Left cardiac atrium (tissue), 4 donors: ENCODE measurements around the gene ZNF132. TPM values are rescaled to one million over a fixed set of nuclear protein-coding genes. Genes with fewer than 3 reads are reported as not detected.
"Not testable (repeated sequence)": the region's sequence is repeated elsewhere in the genome, so short reads cannot be mapped to it uniquely, and the experiment has no call there.

Experiments used
- ATAC-seq, 2 donors: fragments of 200-7000 bp; cut with Tn5 transposase; one replicate each; pipeline ENCODE4 v1.9.1; 2020; ENCODE audit warnings: mild to moderate bottlenecking in 2 of 2, moderate library complexity in 2 of 2
- DNase-seq: peaks from one replicate; pipeline ENCODE4 v3.0.0-alpha.2; 2020
- intact Hi-C, 2 donors: fragments of 100-400 bp; cut with DNase I; formaldehyde crosslinking; loops; one replicate each; pipeline versions ENCODE4 v1.14.1 to v1.15.1; 2022 to 2023
- long read RNA-seq: library from polyadenylated mRNA; unstranded; transcript quantifications from one replicate; pipeline ENCODE4 v2.0.0, GENCODE V29; 2021
- total RNA-seq, 2 donors: library from RNA; stranded (reverse); fragmentation: NEBNext Ultra II Directional; extraction: Animal tissue kit (Norgen Biotek cat#: 25700); gene quantifications; one replicate each; pipeline ENCODE4 v1.2.1, GENCODE V29; 2021
- donor health status: DM: no; HTN: yes; CAD: no.
- donor health status: DM: no; HTN: yes; CAD: no; lungs with severe emphysema.
- donor health status: DM: yes; HTN: yes; CAD: no.
- donor health status: Dilated cardiomyopathy.

The ZNF132 gene
- 1 to 10 TPM; 4.7 to 7.3 TPM for total RNA-seq
- long read RNA-seq, partial matches to known transcripts = 0 of 3 reads
- long read RNA-seq, other reads (novel, unspliced or antisense) = 0 of 3 reads

DNA sequence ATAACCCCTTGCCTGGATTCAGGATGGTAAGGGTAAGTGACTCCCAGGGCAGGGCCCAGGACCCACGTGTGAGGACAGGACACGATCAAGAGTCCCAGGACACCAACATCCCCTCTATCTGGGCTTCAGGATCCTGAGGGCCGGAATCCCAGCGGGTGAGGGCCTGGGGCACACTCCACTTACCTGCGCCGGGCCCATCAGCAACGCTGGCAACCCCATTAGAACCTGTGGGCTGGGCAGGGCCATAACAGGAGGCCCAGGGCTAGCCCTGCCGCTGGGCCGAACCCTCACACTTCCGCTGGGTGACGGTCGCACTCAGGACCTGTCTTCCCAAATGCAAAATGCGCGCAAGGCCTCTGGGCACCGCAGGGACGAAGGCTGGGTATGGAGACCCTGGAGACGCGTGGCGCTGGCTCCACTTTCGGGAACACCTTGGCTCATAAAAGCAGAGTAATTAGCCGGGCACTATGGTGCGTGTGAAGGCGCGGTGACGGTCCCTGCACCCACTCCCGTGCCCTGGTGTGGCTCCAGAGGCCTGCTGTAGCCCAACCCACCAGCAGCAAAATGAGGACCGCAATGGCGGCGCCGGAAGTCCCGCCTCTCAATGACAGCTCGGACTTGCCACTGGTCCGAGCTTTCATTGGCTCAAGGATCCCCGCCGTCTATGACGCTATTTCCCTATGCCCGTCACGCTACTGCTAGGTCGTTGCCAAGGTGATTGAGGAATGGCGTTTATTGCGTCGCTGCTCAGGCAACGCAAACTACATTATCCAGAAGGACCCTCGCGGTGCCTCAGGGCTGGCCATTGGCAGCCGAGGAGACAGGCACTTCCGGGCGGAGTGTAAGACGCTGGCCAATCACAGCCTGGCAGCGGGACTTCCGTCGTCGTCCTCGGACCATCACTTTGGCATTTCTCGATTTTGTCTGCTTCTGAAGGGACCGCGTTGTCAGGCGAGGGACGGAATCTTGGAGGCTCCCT, at the start of gene ZNF132:
TSS of gene ZNF132 (minus strand) at position 578 of the 979 bp plus-strand sequence. CDS start at position 246, 332 bp downstream.
- DNase-seq (peak; percentile 98), ATAC-seq (peak; percentile 99)
- intact Hi-C loops = no loop called here

DNA sequence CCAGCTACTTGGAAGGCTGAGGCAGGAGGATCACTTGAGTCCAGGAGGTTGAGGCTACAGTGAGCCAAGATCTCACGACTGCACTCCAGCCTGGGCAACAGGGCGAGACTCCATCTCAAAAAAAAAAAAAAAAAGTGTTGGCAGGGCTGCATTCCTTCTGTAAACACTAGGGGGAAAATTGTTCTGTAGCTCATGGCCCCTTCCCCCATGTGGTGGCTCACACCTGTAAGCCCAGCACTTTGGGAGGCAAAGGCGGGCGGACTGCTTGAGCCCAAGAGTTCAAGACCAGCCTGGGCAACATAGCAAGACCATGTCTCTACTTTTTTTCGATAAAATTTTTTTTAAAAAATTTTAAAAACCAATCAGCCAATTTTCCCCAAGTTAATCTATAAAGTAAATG, 44.4 kb upstream of the ZNF132 start:
- DNase-seq, ATAC-seq, intact Hi-C loops: not testable (repeated sequence)

DNA sequence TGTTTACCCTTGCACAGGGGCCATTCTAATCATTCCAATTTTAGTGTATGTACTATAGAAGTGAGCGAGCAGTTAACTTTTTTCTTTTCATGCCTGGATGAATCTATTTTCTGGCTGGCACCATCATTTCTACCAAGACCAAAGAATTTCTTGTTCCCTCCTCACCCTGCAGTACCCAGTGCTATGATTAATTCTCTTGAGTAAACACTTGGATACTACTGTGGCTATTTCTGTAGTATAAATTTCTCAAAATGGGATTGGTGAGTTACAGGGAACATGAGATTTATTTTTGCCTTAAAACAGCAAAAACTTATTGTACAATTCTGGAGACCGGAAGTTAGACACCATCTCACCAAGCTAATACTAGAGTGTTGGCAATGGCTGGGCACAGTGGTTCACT, 43.8 kb upstream of the ZNF132 start:
- no peak for ATAC-seq
- intact Hi-C loops = no loop called here
- no peak for DNase-seq

DNA sequence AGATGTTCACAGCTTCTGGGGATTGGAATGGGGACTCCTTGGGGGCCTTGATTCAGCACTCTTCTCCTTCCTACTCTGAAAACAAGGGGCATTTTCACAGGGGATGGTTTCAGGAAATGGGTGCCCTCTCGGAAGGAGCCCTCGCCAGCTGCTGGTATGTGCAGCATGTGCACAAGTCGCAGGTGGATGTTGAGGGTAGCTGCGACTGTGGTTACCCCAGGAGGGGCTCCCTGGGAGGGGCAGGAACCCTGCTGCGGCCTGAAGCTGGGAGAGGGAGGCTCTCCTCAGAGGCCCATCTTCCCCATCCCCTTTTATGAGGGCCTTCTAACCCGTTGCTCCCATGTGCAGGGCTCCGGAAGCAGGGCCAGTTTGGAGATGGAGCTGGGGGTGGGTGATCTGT, 42.4 kb upstream of the ZNF132 start:
- ATAC-seq (no peak), DNase-seq (no peak)
- intact Hi-C loops = no loop called here

DNA sequence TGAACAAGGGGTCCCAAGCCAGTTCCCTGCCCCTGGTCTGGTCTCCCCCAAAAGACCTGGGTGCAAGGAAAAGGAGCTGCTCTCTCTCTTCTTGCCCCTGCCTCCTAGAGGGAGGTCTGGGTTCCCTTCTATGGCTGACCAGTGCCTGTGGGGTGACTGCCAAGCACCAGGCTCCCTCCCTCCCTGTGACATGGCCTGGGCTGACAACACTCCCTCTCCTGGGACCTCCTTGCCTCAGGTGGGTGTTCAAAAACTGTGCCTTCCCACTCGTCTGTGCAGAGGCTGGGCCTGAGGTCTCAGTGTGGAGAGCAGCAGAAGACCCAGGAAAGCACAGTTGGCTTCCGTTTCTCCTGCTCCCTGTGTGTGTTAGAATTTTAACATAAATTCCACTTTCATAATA, 40.9 kb upstream of the ZNF132 start:
- DNase-seq (no peak), ATAC-seq (no peak)
- intact Hi-C loops = no loop called here

DNA sequence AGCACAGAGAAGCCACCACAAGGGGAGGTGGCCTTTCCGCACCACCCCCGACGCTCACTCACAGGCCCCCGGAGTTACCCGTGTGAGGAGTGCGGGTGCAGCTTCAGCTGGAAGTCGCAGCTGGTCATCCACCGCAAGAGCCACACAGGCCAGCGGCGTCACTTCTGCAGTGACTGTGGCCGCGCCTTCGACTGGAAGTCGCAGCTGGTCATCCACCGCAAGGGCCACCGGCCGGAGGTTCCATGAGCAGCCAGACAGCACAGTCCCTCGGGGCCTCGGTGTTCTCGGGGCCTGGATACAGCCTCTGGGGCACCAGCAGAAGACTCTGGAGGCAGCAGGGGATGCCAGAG, 40.5 kb upstream of the ZNF132 start:
- ATAC-seq = no peak
- DNase-seq = no peak
- intact Hi-C loops = no loop called here

DNA sequence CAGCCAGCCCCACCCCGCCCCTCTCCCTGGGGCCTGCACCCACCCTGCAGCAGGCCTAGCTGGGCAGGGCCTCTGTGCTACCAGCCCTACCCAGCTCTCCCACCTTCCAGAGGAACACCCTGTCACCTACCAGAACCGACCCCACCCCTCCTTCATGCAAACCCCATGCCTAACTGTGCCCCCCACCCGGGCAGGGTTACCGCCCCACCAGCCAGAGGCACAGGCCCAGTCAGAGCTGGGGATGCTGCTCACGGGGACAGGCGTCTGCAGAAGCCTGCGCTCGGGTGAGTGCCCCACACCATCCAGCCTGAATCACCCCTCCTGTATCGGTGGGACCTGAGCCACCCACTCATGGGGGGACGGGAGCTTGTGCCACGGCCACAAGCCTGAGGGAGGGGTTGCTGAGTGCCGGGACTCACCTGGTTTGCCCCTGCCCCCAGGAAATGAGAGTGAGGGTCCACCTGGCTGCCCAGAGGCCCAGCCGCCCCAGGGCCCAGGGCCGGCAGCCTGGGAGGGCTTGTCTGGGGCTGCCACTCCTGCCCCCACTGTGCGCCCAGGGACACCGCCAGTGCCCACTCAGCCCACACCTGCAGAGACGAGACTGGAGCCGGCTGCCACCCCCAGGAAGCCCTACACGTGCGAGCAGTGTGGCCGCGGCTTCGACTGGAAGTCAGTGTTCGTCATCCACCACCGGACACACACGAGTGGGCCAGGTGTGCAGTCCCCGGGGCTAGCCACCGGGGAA, 40.0 kb upstream of the ZNF132 start:
- intact Hi-C loops = no loop called here
- ATAC-seq (no peak), DNase-seq (no peak)

DNA sequence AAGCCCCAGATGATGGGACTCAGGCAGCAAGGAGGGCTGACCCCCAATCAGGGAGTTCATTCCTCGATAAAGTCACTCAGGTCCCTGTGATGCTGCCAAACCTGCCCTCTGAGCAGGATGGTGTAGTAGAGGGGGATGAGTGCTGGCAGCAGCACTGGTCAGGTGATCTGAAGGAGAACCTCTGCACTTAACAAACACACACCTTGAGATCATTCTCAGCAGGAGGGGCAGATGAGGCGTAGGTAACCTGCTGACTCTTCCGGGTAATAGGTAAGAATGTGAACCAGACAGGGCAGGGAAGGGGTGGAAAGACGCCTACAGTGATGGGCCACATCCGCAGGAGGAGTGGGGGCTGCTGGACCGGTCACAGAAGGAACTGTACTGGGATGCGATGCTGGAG, 39.4 kb upstream of the ZNF132 start:
- ATAC-seq (no peak), DNase-seq (no peak)
- intact Hi-C loops = no loop called here

DNA sequence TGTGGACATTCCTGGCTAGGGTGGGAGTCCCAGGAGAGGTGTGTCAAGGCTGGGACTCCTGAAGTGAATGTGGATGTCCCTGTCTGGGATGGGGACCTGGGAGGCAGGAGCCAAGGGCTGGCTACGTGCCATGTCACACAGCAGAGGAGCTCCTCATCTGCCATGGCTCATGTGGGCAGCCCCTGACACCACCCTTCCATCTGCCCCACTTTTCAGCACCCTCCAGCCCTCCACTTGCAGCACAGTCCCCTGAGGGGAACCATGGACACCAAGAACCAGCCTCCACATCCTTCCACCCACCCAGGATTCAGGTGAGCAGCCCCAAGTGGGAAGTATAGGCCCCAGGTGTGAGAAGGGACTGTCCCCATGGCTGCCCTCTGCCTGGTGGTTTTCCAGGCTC, 37.9 kb upstream of the ZNF132 start:
- DNase-seq = no peak

DNA sequence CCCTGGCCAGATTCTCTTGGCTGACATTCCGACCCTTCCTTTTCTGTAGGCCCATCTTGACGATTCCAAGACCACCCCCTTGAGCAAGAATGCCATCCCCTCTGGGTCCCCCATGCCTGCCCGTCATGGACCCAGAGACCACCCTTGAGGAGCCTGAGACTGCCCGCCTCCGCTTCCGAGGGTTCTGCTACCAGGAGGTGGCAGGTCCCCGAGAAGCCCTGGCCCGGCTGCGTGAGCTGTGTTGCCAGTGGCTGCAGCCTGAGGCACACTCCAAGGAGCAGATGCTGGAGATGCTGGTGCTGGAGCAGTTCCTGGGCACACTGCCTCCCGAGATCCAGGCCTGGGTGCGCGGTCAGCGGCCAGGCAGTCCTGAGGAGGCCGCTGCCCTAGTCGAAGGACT, 37.2 kb upstream of the ZNF132 start:
- no peak for ATAC-seq
- intact Hi-C loops = no loop called here
- no peak for DNase-seq

More for the DNA sequence above, 37.9 kb upstream of the ZNF132 start:
- intact Hi-C loops = no loop called here
- ATAC-seq = no peak

DNA sequence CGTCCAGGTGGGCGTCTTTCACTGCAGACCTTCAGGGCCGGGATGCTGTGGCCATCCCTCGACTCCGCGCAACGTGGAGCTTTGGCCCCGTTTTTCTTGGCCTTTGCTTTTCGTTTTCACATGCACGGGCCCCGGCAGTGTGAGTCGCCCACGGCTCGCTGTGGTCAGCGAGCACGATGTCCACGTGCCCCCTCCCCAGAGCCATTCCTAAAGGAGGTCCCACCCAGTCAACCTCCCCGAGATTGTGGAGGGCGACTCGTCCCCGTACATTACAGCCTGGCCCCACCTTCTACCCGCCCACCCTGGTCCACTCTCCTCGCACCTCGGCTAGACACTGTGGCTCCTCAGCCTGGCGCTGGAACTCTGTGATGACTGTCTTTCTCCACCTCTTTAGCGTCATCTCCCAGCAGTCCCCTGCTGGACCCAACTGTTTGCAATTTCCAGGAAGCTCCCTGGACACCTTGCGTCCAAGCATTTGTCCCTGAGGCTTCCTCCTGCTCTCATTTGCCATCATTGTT, 36.6 kb upstream of the ZNF132 start:
- intact Hi-C loops = no loop called here
- peak in 1 of 2 donors; percentile 3 for ATAC-seq
- DNase-seq = peak; percentile 61

DNA sequence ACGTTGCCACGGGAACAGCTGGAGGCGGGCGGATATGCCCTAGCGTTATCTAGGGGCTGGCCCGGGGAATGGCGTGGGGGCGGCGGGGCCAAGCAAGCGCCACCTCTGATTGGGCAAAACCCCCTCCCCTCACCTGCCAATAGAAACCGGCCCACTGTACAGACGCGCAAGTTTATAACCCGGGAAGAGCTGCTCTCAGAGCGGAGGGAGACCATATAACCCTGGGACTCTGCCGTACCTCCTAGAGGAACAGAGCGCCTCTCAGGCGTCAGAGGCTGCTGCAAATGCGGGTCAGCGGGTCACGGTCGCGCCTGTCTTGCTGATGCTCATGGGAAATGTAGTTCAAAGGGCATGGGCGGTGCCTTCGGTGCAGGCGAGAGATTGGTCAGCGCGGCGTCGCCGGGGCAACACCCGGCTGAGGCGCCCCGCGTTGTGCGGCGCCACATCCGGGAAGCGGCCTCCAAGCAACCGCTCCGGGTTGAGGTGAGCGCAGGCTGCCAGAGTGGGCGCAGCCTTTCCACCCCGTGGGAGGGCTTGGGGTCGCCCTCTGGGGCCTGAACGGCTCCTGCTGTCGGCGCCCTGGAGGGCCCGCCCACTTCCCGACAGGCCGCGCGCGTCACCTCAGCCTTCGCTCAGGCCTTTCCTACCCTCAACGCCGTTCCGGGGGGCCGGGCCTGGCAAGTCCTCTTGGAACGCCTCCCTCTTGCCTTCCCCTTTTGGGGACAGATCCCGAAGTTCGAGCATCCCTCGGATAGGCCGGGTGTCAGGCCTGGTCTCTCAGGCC, 36.0 kb upstream of the ZNF132 start, which contains the start of gene ZNF446:
TSS of gene ZNF446 (plus strand) at position 639 of the 784 bp plus-strand sequence. CDS start 867 bp downstream, outside the sequence.
- DNase-seq = peak; percentile 97
- intact Hi-C loops = no loop called here
- peak; percentile 95 for ATAC-seq

DNA sequence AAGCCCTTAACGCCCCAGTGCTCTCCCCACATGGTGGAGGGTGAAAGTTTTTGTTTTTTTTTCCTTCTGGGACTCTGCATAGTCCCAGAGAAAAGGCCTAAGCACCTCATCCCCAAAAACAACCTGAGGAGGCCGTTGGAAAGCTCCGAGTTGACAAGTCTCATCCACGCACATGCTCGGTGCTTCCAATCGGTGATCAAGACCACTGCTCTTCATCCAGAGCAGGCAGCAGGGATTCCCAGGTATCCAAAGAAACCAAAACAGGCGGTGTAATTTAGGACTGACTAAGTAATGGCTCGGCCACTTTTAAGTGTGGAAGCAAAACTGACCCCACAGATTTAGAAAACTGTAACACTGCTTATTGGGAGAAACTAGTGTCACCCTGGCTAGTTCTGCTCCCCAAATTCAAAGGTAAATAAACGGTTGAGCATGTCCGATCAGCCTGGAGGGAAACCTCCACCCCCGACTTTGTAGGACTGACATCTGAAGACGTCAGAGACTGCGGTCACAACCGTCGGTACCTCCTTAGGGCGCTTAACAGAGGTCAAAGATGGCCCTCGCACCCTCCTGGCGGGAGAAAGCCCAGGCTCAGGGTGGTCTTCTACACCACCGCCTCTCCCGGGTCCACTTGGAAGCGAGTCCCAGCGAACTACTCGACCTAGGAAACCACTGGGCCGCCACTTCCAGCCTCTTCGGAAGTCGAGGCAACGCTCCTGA, 35.2 kb upstream of the ZNF132 start:
- intact Hi-C loops = no loop called here
- ATAC-seq = no peak
- no peak for DNase-seq

DNA sequence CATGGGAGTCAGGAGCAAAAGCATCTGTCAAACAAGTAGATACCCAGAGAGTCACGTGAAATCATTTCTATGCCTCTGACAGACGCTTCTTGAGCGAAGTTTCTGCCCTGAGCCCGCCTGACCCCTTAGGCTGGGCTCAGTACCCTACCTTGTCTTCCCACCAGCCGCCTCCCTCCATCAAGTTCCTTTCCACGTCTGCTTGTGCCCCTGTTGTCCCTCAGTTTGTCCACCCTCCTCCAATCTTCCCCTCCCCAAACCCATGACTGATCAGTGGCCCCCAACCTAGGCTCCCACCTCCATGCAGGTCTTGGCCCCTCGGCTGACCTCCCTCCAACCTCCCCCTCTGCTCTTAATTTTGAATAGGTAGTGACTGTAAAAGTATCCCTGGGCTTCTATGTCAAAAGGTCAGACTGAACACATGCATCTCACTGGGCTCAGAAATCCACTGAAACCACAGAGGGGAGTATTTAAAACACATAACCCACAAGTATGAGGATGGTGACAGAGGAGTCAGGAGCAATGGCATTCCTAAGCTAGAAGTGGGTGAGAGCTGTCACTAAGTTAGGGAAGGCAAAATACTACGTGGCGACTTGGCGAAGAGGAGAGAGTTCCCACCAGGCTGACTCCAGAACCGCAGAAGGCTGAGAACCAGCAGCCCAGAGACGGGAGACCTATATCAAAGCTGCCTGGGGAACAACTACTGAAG, 34.5 kb upstream of the ZNF132 start:
- intact Hi-C loops = no loop called here
- ATAC-seq = no peak

DNA sequence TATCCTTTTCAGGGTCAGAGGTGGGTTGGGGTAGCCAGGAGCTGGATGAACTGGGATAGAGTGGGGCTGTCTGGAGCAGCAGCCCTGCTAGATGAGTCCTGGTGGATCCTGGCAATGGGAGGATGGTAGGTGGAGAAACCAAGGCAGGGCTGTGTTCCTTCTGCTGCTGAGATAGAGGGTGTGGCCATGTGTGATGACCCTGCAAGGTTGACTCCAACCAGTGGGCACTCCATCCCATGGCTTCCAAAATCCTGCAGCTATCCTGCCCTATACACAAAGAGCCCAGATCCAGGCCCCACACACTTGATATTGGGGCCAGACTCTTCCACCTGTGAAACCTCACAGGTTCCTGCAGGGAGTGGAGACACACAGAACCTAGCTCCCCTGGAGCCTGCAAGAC, 33.8 kb upstream of the ZNF132 start:
- intact Hi-C loops = no loop called here
- no peak for DNase-seq
- no peak for ATAC-seq

More for the DNA sequence above, 34.5 kb upstream of the ZNF132 start:
- DNase-seq = no peak

DNA sequence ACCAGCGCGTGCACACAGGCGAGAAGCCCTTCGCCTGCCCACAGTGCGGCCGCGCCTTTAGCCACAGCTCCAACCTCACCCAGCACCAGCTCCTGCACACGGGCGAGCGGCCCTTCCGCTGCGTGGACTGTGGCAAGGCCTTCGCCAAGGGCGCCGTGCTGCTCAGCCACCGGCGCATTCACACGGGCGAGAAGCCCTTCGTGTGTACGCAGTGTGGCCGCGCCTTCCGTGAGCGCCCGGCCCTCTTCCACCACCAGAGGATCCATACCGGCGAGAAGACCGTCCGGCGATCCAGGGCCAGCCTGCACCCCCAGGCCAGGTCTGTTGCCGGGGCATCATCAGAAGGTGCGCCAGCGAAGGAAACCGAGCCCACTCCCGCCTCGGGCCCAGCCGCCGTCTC, 31.8 kb upstream of the ZNF132 start:
- DNase-seq (no peak), ATAC-seq (no peak)
- intact Hi-C loops = no loop called here

DNA sequence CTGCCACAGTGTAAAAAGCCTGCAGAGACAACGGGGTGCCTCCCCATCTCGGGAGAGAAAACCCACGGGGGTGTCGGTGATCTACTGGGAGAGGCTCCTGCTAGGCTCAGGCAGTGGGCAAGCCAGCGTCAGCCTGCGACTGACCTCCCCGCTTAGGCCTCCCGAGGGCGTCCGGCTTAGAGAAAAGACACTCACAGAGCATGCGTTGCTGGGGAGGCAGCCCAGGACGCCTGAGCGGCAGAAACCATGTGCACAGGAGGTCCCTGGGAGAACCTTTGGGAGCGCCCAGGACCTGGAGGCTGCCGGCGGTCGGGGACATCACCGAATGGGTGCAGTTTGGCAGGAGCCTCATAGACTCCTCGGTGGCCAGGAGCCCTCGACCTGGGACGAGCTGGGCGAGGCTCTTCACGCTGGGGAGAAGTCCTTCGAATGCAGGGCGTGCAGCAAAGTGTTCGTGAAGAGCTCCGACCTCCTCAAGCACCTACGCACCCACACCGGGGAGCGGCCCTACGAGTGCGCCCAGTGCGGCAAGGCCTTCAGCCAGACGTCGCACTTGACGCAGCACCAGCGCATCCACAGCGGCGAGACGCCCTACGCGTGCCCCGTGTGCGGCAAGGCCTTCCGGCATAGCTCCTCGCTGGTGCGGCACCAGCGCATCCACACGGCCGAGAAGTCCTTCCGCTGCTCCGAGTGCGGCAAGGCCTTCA, 31.0 kb upstream of the ZNF132 start:
- ATAC-seq, intact Hi-C loops, DNase-seq: not testable (repeated sequence)
